HepG2 (cell line): ENCODE data around the gene CASS4. TPM values are rescaled to one million over a fixed set of nuclear protein-coding genes. Genes with fewer than 3 reads are reported as not detected.

ENCODE experiments used
- ARNTL ChIP-seq: sonication (generic); formaldehyde crosslinking; IDR thresholded peaks from 2 replicates; pipeline ENCODE4 v1.4.0; 2020; ENCODE audit warnings: mild to moderate bottlenecking, missing genetic modification reagents
- CSRNP1 ChIP-seq: sonication (generic); formaldehyde crosslinking; IDR thresholded peaks from 2 replicates; pipeline ENCODE4 v1.8.1; 2023; ENCODE audit warnings: mild to moderate bottlenecking, missing genetic modification reagents
- FIP1L1 ChIP-seq: fragments of 200-400 bp; formaldehyde crosslinking; IDR thresholded peaks from 2 replicates; pipeline ENCODE4 v1.6.1; 2018; ENCODE audit warnings: low read depth, mild to moderate bottlenecking, low read length, moderate library complexity, borderline replicate concordance; ENCODE audit not compliant: insufficient read depth
- KDM5B ChIP-seq: sonication (generic); formaldehyde crosslinking; IDR thresholded peaks from 2 replicates; pipeline ENCODE4 v1.4.0; 2020; ENCODE audit warnings: missing genetic modification reagents, mild to moderate bottlenecking, borderline replicate concordance
- MED1 ChIP-seq: sonication (generic); formaldehyde crosslinking; IDR thresholded peaks from 2 replicates; pipeline ENCODE4 v1.4.0; 2020; ENCODE audit warnings: missing genetic modification reagents
- PRPF4 ChIP-seq: fragments of 200-400 bp; formaldehyde crosslinking; IDR thresholded peaks from 2 replicates; pipeline ENCODE4 v1.6.1; 2016; ENCODE audit warnings: low read length, low read depth; ENCODE audit not compliant: poor library complexity, severe bottlenecking
- RFX5 ChIP-seq: IDR thresholded peaks from 2 replicates; pipeline ENCODE4 v1.6.1; 2011; ENCODE audit warnings: low read depth, low read length, improper control_type of control experiment
- ZBTB33 ChIP-seq: sonication (generic); formaldehyde crosslinking; IDR thresholded peaks from 2 replicates; pipeline ENCODE4 v1.4.0; 2020; ENCODE audit warnings: missing genetic modification reagents
- ZBTB43 ChIP-seq: sonication (generic); formaldehyde crosslinking; conservative IDR thresholded peaks from 2 replicates; pipeline ENCODE4 v1.4.0; 2020; ENCODE audit warnings: missing genetic modification reagents
- ZNF18 ChIP-seq: sonication (generic); formaldehyde crosslinking; IDR thresholded peaks from 2 replicates; pipeline ENCODE4 v1.8.0; 2022; ENCODE audit warnings: mild to moderate bottlenecking, missing genetic modification reagents; ENCODE audit not compliant: insufficient replicate concordance
- ZNF337 ChIP-seq: sonication (generic); formaldehyde crosslinking; IDR thresholded peaks from 2 replicates; pipeline ENCODE4 v1.5.1; 2020; ENCODE audit warnings: missing genetic modification reagents, low read depth, mild to moderate bottlenecking, borderline replicate concordance
- polyA plus RNA-seq, 8 experiments: library from polyadenylated mRNA; depleted of rRNA in 3 of 8; stranded (reverse) in 7 of 8; unstranded in 1 of 8; fragments of >200 nt; fragmentation: Illumina TruSeq in 4 of 8; extraction: Trizol in 4 of 8; gene quantifications; 2 replicates each; pipeline versions ENCODE4 v1.2.1 to v1.2.3, GENCODE V29; 2011 to 2016; ENCODE audit warnings: low read depth in 4 of 8, missing spikeins in 1 of 8, mixed read lengths in 1 of 8; ENCODE audit not compliant: insufficient read depth in 1 of 8
- total RNA-seq, 5 experiments: library from RNA; depleted of rRNA; stranded (reverse); fragments of >200 nt; fragmentation: Illumina TruSeq; extraction: Trizol; gene quantifications; 2 replicates each; pipeline ENCODE4 v1.2.3, GENCODE V29; 2016; ENCODE audit warnings: low read depth in 1 of 5

Gene CASS4
- total and polyA plus RNA-seq, 2 of the 13 experiments (the other 11 are each of a cell fraction or from before 2014, with no cell fraction given): 0.17 to 0.49 TPM

GRCh38 chr20:56393653-56394052 is 18.4 kb upstream of the CASS4 start (continued):
- TF ChIP-seq RFX5 (no peak), ZNF337 (CRISPR knock-in tag) (no peak), KDM5B (CRISPR knock-in tag) (no peak), ZBTB43 (CRISPR knock-in tag) (no peak), ZNF18 (CRISPR knock-in tag) (peak; percentile 37), MED1 (CRISPR knock-in tag) (no peak), PRPF4 (no peak), CSRNP1 (CRISPR knock-in tag) (no peak), ARNTL (CRISPR knock-in tag) (no peak), ZBTB33 (CRISPR knock-in tag) (peak; percentile 51; the same call in 1 of the 2 replicates), FIP1L1 (no peak)
